IPS-18a (cell line): Measurements from ENCODE around the gene ARHGAP6.

Experiments
- H3K27ac ChIP-seq: one replicate; pipeline ENCODE4 v1.5.1; 2013; ENCODE audit warnings: low read length
- H3K27me3 ChIP-seq: one replicate; pipeline ENCODE4 v1.6.1; 2013; ENCODE audit warnings: mild to moderate bottlenecking, low read length; ENCODE audit not compliant: control insufficient read depth, insufficient read depth
- H3K36me3 ChIP-seq: one replicate; pipeline ENCODE4 v1.6.1; 2013; ENCODE audit warnings: low read depth, low read length; ENCODE audit not compliant: control insufficient read depth
- H3K4me1 ChIP-seq: one replicate; pipeline ENCODE4 v1.6.1; 2013; ENCODE audit warnings: low read depth, low read length; ENCODE audit not compliant: control insufficient read depth
- H3K4me3 ChIP-seq: one replicate; pipeline ENCODE4 v1.5.1; 2013; ENCODE audit warnings: low read length
- H3K9ac ChIP-seq: one replicate; pipeline ENCODE4 v1.6.1; 2013; ENCODE audit warnings: mild to moderate bottlenecking, low read length, moderate library complexity
- H3K9me3 ChIP-seq: one replicate; pipeline ENCODE4 v1.6.1; 2013; ENCODE audit warnings: low read depth, low read length; ENCODE audit not compliant: control insufficient read depth

Gene ARHGAP6

GRCh38 chrX:11566789-11567188 lies 98.9 kb downstream of the ARHGAP6 start:
- Histone ChIP-seq H3K36me3 (no peaks in the 10 kb centered on the region), H3K9ac (no peak overlapping the region), H3K9me3 (no peaks in the 10 kb centered on the region), H3K27me3 (peaks cover 95% of the 10 kb centered on the region), H3K4me3 (no peak overlapping the region), H3K27ac (no peak overlapping the region), H3K4me1 (peaks cover 13% of the 10 kb centered on the region)

GRCh38 chrX:11566173-11566572 lies 99.5 kb downstream of the ARHGAP6 start:
- Histone ChIP-seq H3K9ac (no peak overlapping the region), H3K4me1 (peaks cover 13% of the 10 kb centered on the region), H3K36me3 (no peaks in the 10 kb centered on the region), H3K4me3 (no peak overlapping the region), H3K9me3 (no peaks in the 10 kb centered on the region), H3K27ac (no peak overlapping the region), H3K27me3 (peaks cover 100% of the 10 kb centered on the region)

- H3K4me1 ChIP-seq, result peaks cover 13% of the 10 kb centered on the region
- no peaks in the 10 kb centered on the region for H3K36me3 ChIP-seq
- H3K27me3 ChIP-seq, result peaks cover 96% of the 10 kb centered on the region
- H3K27ac ChIP-seq, result no peak overlapping the region
- H3K4me3 ChIP-seq, result no peak overlapping the region
- no peak overlapping the region for H3K9ac ChIP-seq
- no peaks in the 10 kb centered on the region for H3K9me3 ChIP-seq
Measured at GRCh38 chrX:11564546-11564945, 101.2 kb downstream of the ARHGAP6 start.

GRCh38 chrX:11562570-11562969 lies 103.2 kb downstream of the ARHGAP6 start:
- Histone ChIP-seq H3K36me3 (no peaks in the 10 kb centered on the region), H3K27me3 (peaks cover 83% of the 10 kb centered on the region), H3K27ac (no peak overlapping the region), H3K4me3 (no peak overlapping the region), H3K4me1 (peaks cover 13% of the 10 kb centered on the region), H3K9me3 (no peaks in the 10 kb centered on the region), H3K9ac (no peak overlapping the region)

GRCh38 chrX:11558972-11559371 lies 106.7 kb downstream of the ARHGAP6 start:
- no peaks in the 10 kb centered on the region for H3K36me3 ChIP-seq

GRCh38 chrX:11557120-11557519 lies 108.6 kb downstream of the ARHGAP6 start:
- no peaks in the 10 kb centered on the region for H3K4me1 ChIP-seq
- H3K9ac ChIP-seq, result no peak overlapping the region
- no peaks in the 10 kb centered on the region for H3K9me3 ChIP-seq
- peaks cover 40% of the 10 kb centered on the region for H3K27me3 ChIP-seq
- H3K36me3 ChIP-seq, result no peaks in the 10 kb centered on the region
- no peak overlapping the region for H3K27ac ChIP-seq
- H3K4me3 ChIP-seq, result no peak overlapping the region

More at GRCh38 chrX:11558972-11559371, 106.7 kb downstream of the ARHGAP6 start:
- Histone ChIP-seq H3K27ac (no peak overlapping the region), H3K27me3 (peaks cover 59% of the 10 kb centered on the region), H3K4me1 (no peaks in the 10 kb centered on the region), H3K9ac (no peak overlapping the region), H3K9me3 (no peaks in the 10 kb centered on the region), H3K4me3 (no peak overlapping the region)

GRCh38 chrX:11555759-11556158 lies 110.0 kb downstream of the ARHGAP6 start:
- Histone ChIP-seq H3K4me1 (no peaks in the 10 kb centered on the region), H3K36me3 (no peaks in the 10 kb centered on the region), H3K9me3 (no peaks in the 10 kb centered on the region), H3K27me3 (peaks cover 27% of the 10 kb centered on the region), H3K27ac (no peak overlapping the region), H3K9ac (no peak overlapping the region), H3K4me3 (no peak overlapping the region)

- H3K4me1 ChIP-seq, result no peaks in the 10 kb centered on the region
- H3K36me3 ChIP-seq, result no peaks in the 10 kb centered on the region
- peaks cover 18% of the 10 kb centered on the region for H3K27me3 ChIP-seq
- H3K4me3 ChIP-seq, result no peak overlapping the region
- H3K9me3 ChIP-seq, result no peaks in the 10 kb centered on the region
- H3K9ac ChIP-seq, result no peak overlapping the region
- H3K27ac ChIP-seq, result no peak overlapping the region
Measured at GRCh38 chrX:11553594-11553993, 112.1 kb downstream of the ARHGAP6 start.

GRCh38 chrX:11551151-11551550 lies 114.6 kb downstream of the ARHGAP6 start:
- H3K27ac ChIP-seq, result no peak overlapping the region
- H3K36me3 ChIP-seq, result no peaks in the 10 kb centered on the region
- H3K4me3 ChIP-seq, result no peak overlapping the region
- no peak overlapping the region for H3K9ac ChIP-seq
- H3K27me3 ChIP-seq, result no peaks in the 10 kb centered on the region
- H3K4me1 ChIP-seq, result no peaks in the 10 kb centered on the region
- H3K9me3 ChIP-seq, result no peaks in the 10 kb centered on the region

GRCh38 chrX:11546917-11547316 lies 118.8 kb downstream of the ARHGAP6 start:
- H3K4me1 ChIP-seq, result no peaks in the 10 kb centered on the region
- H3K27me3 ChIP-seq, result no peaks in the 10 kb centered on the region
- no peaks in the 10 kb centered on the region for H3K9me3 ChIP-seq
- no peak overlapping the region for H3K27ac ChIP-seq
- no peak overlapping the region for H3K4me3 ChIP-seq
- H3K9ac ChIP-seq, result no peak overlapping the region
- no peaks in the 10 kb centered on the region for H3K36me3 ChIP-seq

GRCh38 chrX:11543249-11543648 lies 122.5 kb downstream of the ARHGAP6 start:
- Histone ChIP-seq H3K36me3 (no peaks in the 10 kb centered on the region), H3K9me3 (no peaks in the 10 kb centered on the region), H3K27ac (no peak overlapping the region), H3K4me3 (no peak overlapping the region), H3K9ac (no peak overlapping the region), H3K4me1 (no peaks in the 10 kb centered on the region), H3K27me3 (peaks cover 24% of the 10 kb centered on the region)

- Histone ChIP-seq H3K36me3 (no peaks in the 10 kb centered on the region), H3K4me1 (no peaks in the 10 kb centered on the region), H3K27me3 (peaks cover 28% of the 10 kb centered on the region), H3K4me3 (no peak overlapping the region), H3K27ac (no peak overlapping the region), H3K9ac (no peak overlapping the region), H3K9me3 (no peaks in the 10 kb centered on the region)
Measured at GRCh38 chrX:11541510-11541909, 124.2 kb downstream of the ARHGAP6 start.
